Activated T-helper 1 cell treated with anti-CD3 and anti-CD28 coated beads, Interleukin-2, amount 50 U/mL, for 16 hours (primary cell): ENCODE measurements around the gene TTC21A.

Experiments
- DNase-seq, 2 donors: peaks; one replicate each; pipeline ENCODE4 v3.0.0-alpha.2; 2020; ENCODE audit warnings: low read depth in 1 of 2, low spot score in 1 of 2

Gene TTC21A

DNA sequence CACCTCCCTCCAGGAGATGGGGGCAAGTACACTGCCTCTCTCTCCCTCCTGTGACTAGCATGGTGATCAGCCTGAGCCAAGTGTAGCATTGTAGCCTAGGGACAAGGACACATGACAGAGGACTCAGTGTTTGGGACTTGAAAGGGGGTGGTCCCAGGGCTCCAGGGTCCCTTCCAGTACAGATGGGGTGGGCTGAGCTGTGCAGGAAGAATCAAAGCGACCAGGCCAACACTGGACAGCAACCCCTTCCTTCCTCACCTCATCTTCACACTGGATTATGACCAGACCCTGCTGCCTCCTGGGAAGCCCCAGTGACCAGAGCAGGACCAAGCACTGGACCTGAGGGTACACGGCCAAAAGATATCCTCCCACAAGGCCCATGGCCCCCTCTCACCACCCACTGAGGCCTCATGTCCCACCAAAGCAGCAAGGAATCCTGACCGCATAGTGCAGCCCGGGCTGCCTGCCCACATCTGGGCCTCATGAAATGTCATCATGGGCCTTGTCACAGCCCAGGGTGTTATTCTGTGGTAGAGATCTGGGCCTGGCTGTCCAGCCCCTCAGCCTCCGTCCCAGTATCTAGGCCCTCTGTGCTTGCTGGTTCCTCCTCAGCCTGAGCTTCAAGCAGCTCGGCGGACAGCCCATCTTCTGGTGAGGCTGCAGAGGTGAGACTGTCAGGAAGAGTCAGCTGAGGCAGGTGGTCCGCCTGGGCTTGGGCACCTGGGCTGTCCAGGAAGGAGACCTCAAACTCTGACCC is 9.6 kb upstream of the TTC21A start:
- DNase-seq = no peak

DNA sequence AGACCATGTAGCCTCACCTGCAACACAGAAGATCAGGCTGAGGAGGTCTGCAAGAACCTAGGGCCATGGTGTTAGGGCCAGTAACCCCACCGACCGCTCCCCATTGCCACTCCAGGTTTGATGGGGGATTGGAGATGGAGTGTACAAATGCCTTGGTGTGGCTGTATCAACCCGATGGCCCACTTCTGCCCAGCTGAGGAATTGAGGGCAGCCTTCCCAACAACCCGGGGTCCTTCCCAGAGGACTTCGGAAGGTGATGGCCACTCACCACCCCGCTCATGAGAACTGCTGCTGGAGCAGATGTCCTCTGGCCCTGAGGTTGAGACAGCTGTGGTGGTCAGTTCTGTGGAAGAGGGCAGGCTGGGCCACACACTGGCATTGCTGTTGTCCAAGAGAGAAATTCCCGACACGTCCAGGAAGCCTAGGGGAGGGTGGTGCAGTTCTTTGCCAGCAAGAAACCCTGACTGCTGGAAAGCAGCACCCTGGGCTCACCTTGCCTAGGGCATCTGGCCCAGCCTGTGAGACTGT is 8.9 kb upstream of the TTC21A start:
- no peak for DNase-seq

DNA sequence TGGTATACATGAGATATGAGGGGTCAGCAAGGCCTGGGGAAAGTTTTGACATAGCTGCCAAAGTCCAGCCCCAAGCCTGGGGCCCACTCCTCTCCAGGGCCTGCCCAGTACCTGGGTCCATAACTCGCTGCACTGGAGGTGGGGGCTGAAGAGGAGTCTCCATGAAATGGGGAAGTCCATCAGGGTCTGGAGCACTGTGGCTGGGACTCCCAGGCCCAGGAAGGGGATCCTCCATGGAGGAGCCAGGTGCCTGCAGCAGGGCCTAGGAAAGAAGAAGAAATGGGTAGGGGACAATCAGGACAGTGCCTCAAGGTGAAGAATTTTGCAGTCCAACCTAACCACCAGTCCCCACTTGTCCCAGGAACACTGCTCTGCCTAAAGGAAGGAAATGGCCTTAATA is 8.2 kb upstream of the TTC21A start:
- no peak for DNase-seq

DNA sequence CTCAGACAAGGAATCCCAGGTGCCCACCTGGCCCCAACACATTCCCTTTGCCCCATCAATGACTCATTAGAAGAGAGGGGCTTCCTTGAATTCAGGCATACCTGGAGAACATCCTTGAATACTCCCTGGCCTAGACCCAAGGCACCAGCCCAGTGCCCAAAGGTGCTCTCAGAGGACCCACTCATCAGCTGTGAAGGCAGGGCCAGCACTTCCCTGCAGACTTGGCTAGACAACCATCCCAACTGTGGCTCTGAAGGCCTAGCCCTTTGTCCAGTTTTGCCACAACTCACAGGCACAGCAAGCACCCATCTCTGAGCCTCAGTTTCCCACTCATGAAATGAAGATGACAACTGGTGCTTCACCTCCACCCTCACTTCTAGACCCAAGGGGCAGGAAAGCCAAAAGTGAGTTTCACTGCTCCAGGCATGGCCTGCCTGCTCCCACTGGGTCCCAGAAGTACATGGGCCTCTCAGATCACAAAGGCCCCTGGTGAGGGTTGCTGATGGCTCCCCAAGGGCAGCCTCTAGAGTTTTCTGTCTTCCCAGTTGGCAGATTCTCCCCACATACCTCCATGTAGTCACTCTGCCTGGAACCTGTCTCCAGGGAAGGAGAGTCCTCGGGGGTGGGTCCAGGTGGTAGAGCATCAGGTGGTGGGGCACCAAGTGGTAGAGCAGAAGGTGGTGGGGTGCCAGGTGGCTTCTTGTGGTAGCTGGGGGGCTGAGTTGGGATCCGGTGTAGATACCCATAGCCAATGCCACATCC is 7.6 kb upstream of the TTC21A start:
- no peak for DNase-seq

DNA sequence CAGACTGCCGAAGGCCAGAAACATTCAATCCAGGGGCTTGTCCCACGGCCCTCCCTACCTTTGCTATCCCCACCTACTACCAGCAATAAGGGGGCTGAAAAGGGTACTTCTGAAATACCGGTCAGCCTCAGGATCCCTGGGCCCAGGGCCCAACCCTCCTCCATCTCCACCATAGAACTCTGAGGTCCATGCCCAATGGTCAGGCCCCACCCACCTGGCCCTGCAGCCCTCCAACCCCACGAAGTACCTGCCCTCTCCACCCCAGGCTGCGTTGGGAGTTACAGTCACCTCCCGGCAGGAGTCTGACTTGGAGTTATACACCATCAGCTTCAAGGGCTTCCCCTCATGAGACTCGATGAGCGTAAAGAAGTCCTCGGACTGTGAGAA is 7.0 kb upstream of the TTC21A start:
- no peak for DNase-seq

- DNase-seq = no peak
These were observed 6.3 kb upstream of the TTC21A start for GRCh38 chr3:39101022-39101689.

DNA sequence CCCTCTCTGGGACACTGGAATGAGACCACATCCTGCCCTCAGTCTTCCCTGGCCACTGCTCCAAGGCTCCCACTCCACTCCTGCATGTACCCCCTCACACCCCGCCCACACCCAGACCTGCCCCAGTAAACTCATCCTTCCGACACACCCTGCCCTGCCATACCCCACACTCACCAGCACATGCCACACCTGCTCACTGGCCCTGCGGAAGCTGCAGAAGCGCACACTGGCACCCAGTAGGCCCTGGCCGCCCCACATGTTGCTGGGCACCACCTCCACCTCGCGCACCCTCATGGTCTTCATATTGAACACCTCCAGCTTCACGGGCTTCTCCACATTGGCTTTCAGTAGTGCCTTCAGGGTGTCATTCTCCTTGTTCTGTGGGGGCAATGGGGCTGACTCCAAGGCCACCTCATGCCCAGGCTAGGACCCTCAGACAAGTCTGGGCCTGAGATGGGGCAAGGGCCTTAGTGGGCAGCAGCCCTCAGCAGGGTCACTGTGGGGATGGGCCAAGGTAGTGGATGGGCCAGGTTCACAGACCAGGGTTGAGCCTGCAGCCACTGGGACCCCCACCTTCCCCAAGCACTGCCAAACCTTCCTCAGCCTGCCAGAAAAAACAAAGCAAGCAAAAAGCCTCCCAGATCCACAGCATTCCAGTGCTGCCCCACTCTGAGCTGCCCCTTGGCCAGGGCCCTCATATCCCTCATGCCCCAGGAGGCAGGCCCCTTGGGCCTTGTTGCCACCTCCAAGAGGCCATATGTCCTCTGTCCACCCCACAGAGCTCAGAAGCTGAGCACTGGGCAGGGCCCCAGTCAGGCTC is 4.8 kb upstream of the TTC21A start:
- no peak for DNase-seq

- DNase-seq = no peak
These were observed 4.2 kb upstream of the TTC21A start for GRCh38 chr3:39103324-39103693.

DNA sequence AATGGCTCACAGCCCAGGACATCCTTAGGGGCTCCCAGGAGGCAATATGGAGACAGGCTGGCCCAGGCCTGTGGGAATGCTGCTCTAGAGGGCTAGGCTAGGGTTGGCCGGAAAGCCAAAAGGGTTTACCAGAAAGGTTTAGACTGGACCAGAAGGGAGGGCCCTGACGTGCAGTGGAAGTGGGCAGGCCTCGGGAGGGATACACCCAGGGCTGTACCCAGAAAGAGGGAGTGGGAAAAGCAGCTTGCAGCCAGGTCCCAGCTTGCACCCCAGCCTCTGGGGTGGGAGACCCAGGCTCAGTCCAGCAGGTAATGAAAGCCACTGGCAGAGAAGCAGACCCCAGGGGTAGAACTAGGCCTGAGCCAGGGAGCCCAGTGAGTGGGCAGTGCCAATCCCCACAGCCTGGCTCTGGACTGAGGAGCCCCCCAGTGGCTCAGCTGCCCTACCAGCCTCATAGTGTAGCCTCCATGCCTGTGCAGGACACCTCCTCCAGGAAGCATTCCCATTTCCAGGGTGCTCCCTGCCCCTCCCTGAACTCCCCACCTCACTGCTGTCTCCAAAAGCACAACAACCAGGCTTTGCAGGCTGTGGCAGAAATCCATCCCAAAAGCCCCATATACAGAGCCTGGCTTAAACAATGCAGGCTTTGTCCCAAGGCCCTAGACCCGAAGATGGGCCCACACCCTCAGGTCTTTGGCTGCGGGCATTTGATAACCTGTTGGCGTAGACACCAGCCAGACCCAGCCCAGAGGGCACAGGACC is 3.5 kb upstream of the TTC21A start:
- no peak for DNase-seq

GRCh38 chr3:39104961-39105686 is 2.4 kb upstream of the TTC21A start:
- DNase-seq = no peak

DNA sequence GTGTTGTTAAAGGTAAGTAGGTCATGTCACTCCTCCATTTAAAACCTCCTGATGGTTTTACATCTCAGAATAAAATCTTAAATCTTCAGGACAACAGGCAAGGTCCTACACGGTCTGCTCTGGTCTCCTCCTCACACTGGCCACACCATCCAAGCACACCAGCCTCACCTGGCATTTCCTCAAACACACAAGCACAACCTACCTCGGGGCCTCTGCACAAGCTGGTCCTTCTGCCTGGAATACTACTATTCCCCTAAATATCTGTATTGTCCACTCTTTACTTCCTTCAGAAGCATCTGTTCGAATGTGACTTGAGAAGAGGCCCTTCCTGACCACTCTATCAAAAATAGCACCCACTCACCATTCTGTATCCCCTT is 1.8 kb upstream of the TTC21A start:
- no peak for DNase-seq

DNA sequence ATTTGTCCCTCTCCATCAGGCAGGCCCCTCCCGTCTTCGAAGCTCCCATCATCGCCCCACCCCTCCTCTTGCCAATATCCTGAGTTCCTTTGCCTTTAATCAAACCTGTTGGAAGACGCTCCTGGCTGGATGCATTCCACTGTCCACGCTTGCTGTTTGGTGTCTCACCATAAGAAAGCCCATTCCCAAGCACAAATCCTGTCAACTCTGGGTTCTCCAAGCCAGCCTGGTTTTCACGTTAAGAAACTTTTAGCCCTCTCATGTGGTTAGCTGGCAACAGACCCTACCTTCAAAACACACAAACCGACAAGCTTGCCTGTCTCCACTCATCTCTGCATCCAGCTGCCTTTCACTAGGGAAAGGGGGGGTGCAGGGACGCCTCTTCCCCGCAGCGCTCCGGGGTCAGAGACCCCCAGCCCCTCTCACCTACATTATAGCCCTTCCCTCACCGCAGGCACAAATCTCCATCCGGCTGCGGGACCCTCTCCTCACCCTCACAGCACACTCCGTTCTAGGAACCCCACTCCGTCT is 1.1 kb upstream of the TTC21A start:
- DNase-seq = no peak

DNA sequence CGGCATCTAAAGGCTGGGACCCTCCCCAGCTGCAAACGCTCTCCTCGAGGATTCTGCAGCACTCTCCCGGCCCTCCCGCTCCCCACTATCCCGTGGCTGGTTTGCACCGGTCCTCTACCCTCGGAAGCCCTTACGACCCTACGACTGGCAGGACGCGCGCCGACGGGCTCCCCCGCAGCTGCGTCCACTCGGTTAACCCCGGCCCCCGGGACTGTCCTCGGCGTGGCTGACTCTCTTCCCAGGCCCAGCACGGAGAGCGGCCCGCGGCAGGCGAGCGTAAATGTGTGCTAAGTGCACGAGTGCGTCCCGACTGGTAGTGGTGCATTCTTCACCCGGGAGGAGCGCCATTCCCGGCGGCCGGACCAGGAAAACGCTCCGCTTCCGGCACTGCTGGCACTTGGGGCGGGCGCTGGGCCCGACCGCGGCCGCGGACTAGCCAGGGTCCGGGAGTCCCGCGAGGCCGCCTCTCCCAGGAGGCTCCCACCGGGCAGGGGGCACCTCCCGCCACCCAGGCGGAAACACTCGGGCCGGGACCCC is 561 bp upstream of the TTC21A start:
- DNase-seq = no peak

GRCh38 chr3:39108200-39108710 is 775 bp downstream of the TTC21A start:
- no peak for DNase-seq

DNA sequence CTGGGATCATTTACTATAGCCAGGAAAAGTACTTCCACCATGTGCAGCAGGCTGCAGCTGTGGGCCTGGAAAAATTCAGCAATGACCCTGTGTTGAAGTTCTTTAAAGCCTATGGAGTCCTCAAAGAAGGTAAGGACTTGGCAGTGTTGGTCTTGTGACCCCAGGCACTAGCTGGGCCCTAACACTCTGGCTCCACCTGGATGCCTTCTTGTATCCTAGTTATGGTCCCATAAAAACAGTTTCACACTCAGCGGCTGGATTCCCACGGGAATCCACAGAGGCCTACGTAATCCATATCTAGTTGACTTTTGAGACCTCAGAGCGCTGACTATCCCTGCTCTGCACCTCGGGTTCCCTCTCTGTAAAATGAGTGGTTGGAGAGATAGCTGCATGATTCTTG is 1.6 kb downstream of the TTC21A start:
- no peak for DNase-seq

- no peak for DNase-seq
These were observed 2.7 kb downstream of the TTC21A start for GRCh38 chr3:39110041-39110639.

- DNase-seq = no peak
These were observed 4.6 kb downstream of the TTC21A start for GRCh38 chr3:39112113-39112512.

GRCh38 chr3:39112535-39112934 is 5.1 kb downstream of the TTC21A start:
- DNase-seq = no peak

GRCh38 chr3:39113291-39113690 is 5.8 kb downstream of the TTC21A start:
- DNase-seq = no peak
